Cardiac fibroblast (primary cell): ENCODE measurements around the gene ZNF786.

ENCODE experiments used
- DNase-seq, 2 donors: peaks; one replicate each; pipeline versions ENCODE4 v3.0.0 to v3.0.0-alpha.2; 2010; ENCODE audit warnings: low read depth in 2 of 2
- H3K4me3 ChIP-seq, 2 donors: replicated peaks in 1 of 2; 1 replicate in 1 of 2; 2 replicates in 1 of 2; pipeline ENCODE4 v1.5.1; 2011; ENCODE audit warnings: low read depth in 2 of 2, low read length in 2 of 2, mild to moderate bottlenecking in 2 of 2, moderate library complexity in 1 of 2
- CTCF ChIP-seq: IDR thresholded peaks from one replicate; pipeline ENCODE4 v1.5.1; 2011; ENCODE audit warnings: low read depth, mild to moderate bottlenecking, low read length, inconsistent platforms

ZNF786 gene

GRCh38 chr7:149060156-149060555 is 30.4 kb downstream of the ZNF786 start:
- TF ChIP-seq CTCF, result no peak
- H3K4me3 ChIP-seq, result no peak overlapping the region
- DNase-seq, result peak; percentile 13 to 14

- no peak for DNase-seq
- TF ChIP-seq CTCF, result no peak
- no peak overlapping the region for H3K4me3 ChIP-seq
Observed at GRCh38 chr7:149053885-149054284, 36.6 kb downstream of the ZNF786 start.

- DNase-seq, result no peak
Observed at GRCh38 chr7:149053384-149053783, 37.1 kb downstream of the ZNF786 start.

GRCh38 chr7:149050941-149051340 is 39.6 kb downstream of the ZNF786 start:
- TF ChIP-seq CTCF, result no peak
- H3K4me3 ChIP-seq, result no peak overlapping the region
- peak in 1 of 2 donors; percentile 24 for DNase-seq

More at GRCh38 chr7:149053384-149053783, 37.1 kb downstream of the ZNF786 start:
- H3K4me3 ChIP-seq, result no peak overlapping the region
- no peak for TF ChIP-seq CTCF

- TF ChIP-seq CTCF, result no peak
- no peak overlapping the region for H3K4me3 ChIP-seq
- no peak for DNase-seq
Observed at GRCh38 chr7:149048805-149049204, 41.7 kb downstream of the ZNF786 start.

GRCh38 chr7:149046416-149046815 is 44.1 kb downstream of the ZNF786 start:
- H3K4me3 ChIP-seq, result no peak overlapping the region
- DNase-seq, result no peak
- TF ChIP-seq CTCF, result no peak

GRCh38 chr7:149043936-149044335 is 46.6 kb downstream of the ZNF786 start:
- H3K4me3 ChIP-seq, result no peak overlapping the region
- no peak for DNase-seq
- TF ChIP-seq CTCF, result no peak
